Prostate gland (tissue), 2 donors: ENCODE data around the gene CDH13. TPM values are rescaled to one million over a fixed set of nuclear protein-coding genes. Genes with fewer than 3 reads are reported as not detected.

Source experiments
- DNase-seq: peaks from one replicate; pipeline ENCODE4 v3.0.0-alpha.2; 2019; ENCODE audit warnings: low spot score
- H3K27ac ChIP-seq, 2 donors: fragments of 200-600 bp; sonication (generic); 2 replicates each; pipeline ENCODE4 v1.5.1; 2017 to 2019
- H3K27me3 ChIP-seq: fragments of 200-600 bp; sonication (generic); replicated peaks from 2 replicates; pipeline ENCODE4 v1.5.1; 2019; ENCODE audit not compliant: insufficient read depth
- H3K36me3 ChIP-seq, 2 donors: fragments of 200-600 bp; sonication (generic); 1 replicate in 1 of 2; 2 replicates in 1 of 2; pipeline versions ENCODE4 v1.5.1 to v1.8.1; 2017 to 2019
- H3K4me1 ChIP-seq: fragments of 200-600 bp; sonication (generic); replicated peaks from 2 replicates; pipeline ENCODE4 v1.5.1; 2019
- H3K4me3 ChIP-seq, 2 donors: fragments of 200-600 bp; sonication (generic); 2 replicates each; pipeline ENCODE4 v1.5.1; 2017 to 2019
- H3K9me3 ChIP-seq: fragments of 200-600 bp; sonication (generic); 2 replicates; pipeline ENCODE4 v1.5.1; 2017
- CTCF ChIP-seq, 4 experiments: fragments of 200-600 bp in 2 of 4; fragments of 450-650 bp in 2 of 4; sonication (generic) in 2 of 4; IDR thresholded peaks; 1 replicate in 3 of 4; 2 replicates in 1 of 4; pipeline ENCODE4 v1.5.1; 2016 to 2019; ENCODE audit warnings: antibody characterized with exemption in 4 of 4, mild to moderate bottlenecking in 2 of 4, moderate library complexity in 2 of 4
- POLR2A ChIP-seq: fragments of 450-650 bp; IDR thresholded peaks from one replicate; pipeline ENCODE4 v1.6.1; 2016; ENCODE audit warnings: antibody characterized with exemption, mild to moderate bottlenecking
- POLR2AphosphoS5 ChIP-seq: sonication (generic); formaldehyde crosslinking; IDR thresholded peaks from one replicate; pipeline ENCODE4 v1.6.1; 2017; ENCODE audit warnings: antibody characterized with exemption
- WGBS: methylation state at CpG from one replicate; pipeline ENCODE4 v1.1.5; 2018; 5-methylcytosine and 5-hydroxymethylcytosine counted together
- intact Hi-C: fragments of 100-400 bp; cut with DNase I; formaldehyde crosslinking; loops from one replicate; pipeline ENCODE4 v1.14.2; 2022
- total RNA-seq, 2 donors: library from RNA; depleted of rRNA; stranded (reverse); fragments of >200 nt; gene quantifications; one replicate each; pipeline ENCODE4 v1.1.0, GENCODE V29; 2016

The CDH13 gene
- total RNA-seq, 2 donors from 2014 or later, result 20.6 to 23.0 TPM

GRCh38 chr16:83345846-83346640, 719.3 kb downstream of the CDH13 start:
- H3K36me3 ChIP-seq, result no peaks in the 10 kb centered on the region
- no peaks in the 10 kb centered on the region for H3K4me1 ChIP-seq
- TF ChIP-seq CTCF (IDR thresholded peaks at IDR 0.05) (no peak), POLR2AphosphoS5 (no peak), POLR2A (no peak)
- no peaks in the 10 kb centered on the region for H3K9me3 ChIP-seq
- WGBS, result 78% methylated on average over 14 of the region's 14 CpGs
- no peaks in the 10 kb centered on the region for H3K27me3 ChIP-seq
- no peak overlapping the region for H3K4me3 ChIP-seq
- intact Hi-C loops, result no loop called here
- DNase-seq, result no peak
- H3K27ac ChIP-seq, result no peak overlapping the region

GRCh38 chr16:83348991-83349390, 722.2 kb downstream of the CDH13 start:
- TF ChIP-seq CTCF (IDR thresholded peaks at IDR 0.05) (no peak), POLR2AphosphoS5 (no peak), POLR2A (no peak)
- Histone ChIP-seq H3K4me3 (no peak overlapping the region), H3K27ac (no peak overlapping the region), H3K9me3 (no peaks in the 10 kb centered on the region), H3K4me1 (no peaks in the 10 kb centered on the region), H3K36me3 (no peaks in the 10 kb centered on the region), H3K27me3 (no peaks in the 10 kb centered on the region)
- no peak for DNase-seq
- intact Hi-C loops, result no loop called here
- 77% methylated on average over 5 of the region's 5 CpGs for WGBS

- no peak for DNase-seq
- intact Hi-C loops, result no loop called here
- WGBS, result 69% methylated on average over 5 of the region's 5 CpGs
- Histone ChIP-seq H3K36me3 (no peaks in the 10 kb centered on the region), H3K27ac (no peak overlapping the region), H3K4me1 (no peaks in the 10 kb centered on the region), H3K9me3 (no peaks in the 10 kb centered on the region), H3K27me3 (no peaks in the 10 kb centered on the region), H3K4me3 (no peak overlapping the region)
- TF ChIP-seq POLR2A (no peak), POLR2AphosphoS5 (no peak), CTCF (IDR thresholded peaks at IDR 0.05) (no peak)
Measured at GRCh38 chr16:83350481-83350880, 723.7 kb downstream of the CDH13 start.

GRCh38 chr16:83351846-83352245, 725.1 kb downstream of the CDH13 start:
- WGBS, result 59% methylated on average over 2 of the region's 2 CpGs
- H3K27me3 ChIP-seq, result no peaks in the 10 kb centered on the region
- no peaks in the 10 kb centered on the region for H3K4me1 ChIP-seq
- DNase-seq, result no peak
- H3K36me3 ChIP-seq, result no peaks in the 10 kb centered on the region
- no peak overlapping the region for H3K4me3 ChIP-seq
- no peaks in the 10 kb centered on the region for H3K9me3 ChIP-seq
- intact Hi-C loops, result no loop called here
- TF ChIP-seq POLR2AphosphoS5 (no peak), CTCF (IDR thresholded peaks at IDR 0.05) (no peak), POLR2A (no peak)
- no peak overlapping the region for H3K27ac ChIP-seq

- Histone ChIP-seq H3K4me1 (no peaks in the 10 kb centered on the region), H3K27ac (no peak overlapping the region), H3K4me3 (no peak overlapping the region), H3K9me3 (no peaks in the 10 kb centered on the region), H3K36me3 (no peaks in the 10 kb centered on the region), H3K27me3 (no peaks in the 10 kb centered on the region)
- intact Hi-C loops, result no loop called here
- WGBS, result 89% methylated on average over 3 of the region's 3 CpGs
- no peak for DNase-seq
- TF ChIP-seq CTCF (IDR thresholded peaks at IDR 0.05) (no peak), POLR2A (no peak), POLR2AphosphoS5 (no peak)
Measured at GRCh38 chr16:83353241-83353640, 726.5 kb downstream of the CDH13 start.
